HepG2 (cell line): ENCODE results near the gene SLC16A9. TPM values are rescaled to one million over a fixed set of nuclear protein-coding genes. Genes with fewer than 3 reads are reported as not detected.

Experiments used
- CBFB ChIP-seq: sonication (generic); formaldehyde crosslinking; IDR thresholded peaks from 2 replicates; pipeline ENCODE4 v1.4.0; 2020; ENCODE audit warnings: missing genetic modification reagents
- DDIT3 ChIP-seq: sonication (generic); formaldehyde crosslinking; IDR thresholded peaks from 2 replicates; pipeline ENCODE4 v1.4.0; 2020; ENCODE audit warnings: mild to moderate bottlenecking, missing genetic modification reagents
- FIP1L1 ChIP-seq: fragments of 200-400 bp; formaldehyde crosslinking; IDR thresholded peaks from 2 replicates; pipeline ENCODE4 v1.6.1; 2018; ENCODE audit warnings: low read depth, mild to moderate bottlenecking, low read length, moderate library complexity, borderline replicate concordance; ENCODE audit not compliant: insufficient read depth
- HOXA7 ChIP-seq: sonication (generic); formaldehyde crosslinking; IDR thresholded peaks from 2 replicates; pipeline ENCODE4 v1.8.1; 2022; ENCODE audit warnings: mild to moderate bottlenecking, missing genetic modification reagents, moderate library complexity
- NR2F6 ChIP-seq, 2 experiments: IDR thresholded peaks; 2 replicates each; pipeline ENCODE4 v1.6.1; 2016; ENCODE audit warnings: antibody characterized with exemption in 1 of 2, mild to moderate bottlenecking in 1 of 2
- PITX1 ChIP-seq: sonication (generic); formaldehyde crosslinking; IDR thresholded peaks from 2 replicates; pipeline ENCODE4 v1.5.1; 2020; ENCODE audit warnings: mild to moderate bottlenecking, missing genetic modification reagents
- RAD21 ChIP-seq: fragments of 450-650 bp; formaldehyde crosslinking; IDR thresholded peaks from 2 replicates; pipeline ENCODE4 v1.5.0; 2020; ENCODE audit warnings: mild to moderate bottlenecking
- RELA ChIP-seq: sonication (generic); formaldehyde crosslinking; IDR thresholded peaks from 2 replicates; pipeline ENCODE4 v1.4.0; 2020; ENCODE audit warnings: missing genetic modification reagents
- ZNF496 ChIP-seq: sonication (generic); formaldehyde crosslinking; IDR thresholded peaks from 2 replicates; pipeline ENCODE4 v1.8.1; 2023; ENCODE audit warnings: mild to moderate bottlenecking, moderate library complexity, missing genetic modification reagents; ENCODE audit not compliant: insufficient replicate concordance
- ZNF577 ChIP-seq: sonication (generic); formaldehyde crosslinking; IDR thresholded peaks from 2 replicates; pipeline ENCODE4 v1.4.0; 2020; ENCODE audit warnings: mild to moderate bottlenecking, low read depth, missing genetic modification reagents, borderline replicate concordance
- ZNF615 ChIP-seq: sonication (generic); formaldehyde crosslinking; IDR thresholded peaks from 2 replicates; pipeline ENCODE4 v1.5.0; 2020; ENCODE audit warnings: mild to moderate bottlenecking, missing genetic modification reagents, borderline replicate concordance
- polyA plus RNA-seq, 8 experiments: library from polyadenylated mRNA; depleted of rRNA in 3 of 8; stranded (reverse) in 7 of 8; unstranded in 1 of 8; fragments of >200 nt; fragmentation: Illumina TruSeq in 4 of 8; extraction: Trizol in 4 of 8; gene quantifications; 2 replicates each; pipeline versions ENCODE4 v1.2.1 to v1.2.3, GENCODE V29; 2011 to 2016; ENCODE audit warnings: low read depth in 4 of 8, missing spikeins in 1 of 8, mixed read lengths in 1 of 8; ENCODE audit not compliant: insufficient read depth in 1 of 8
- total RNA-seq, 5 experiments: library from RNA; depleted of rRNA; stranded (reverse); fragments of >200 nt; fragmentation: Illumina TruSeq; extraction: Trizol; gene quantifications; 2 replicates each; pipeline ENCODE4 v1.2.3, GENCODE V29; 2016; ENCODE audit warnings: low read depth in 1 of 5
- TF ChIP-seq, protein P1 (sequence below): sonication (generic); formaldehyde crosslinking; IDR thresholded peaks from 2 replicates; pipeline ENCODE4 v1.5.0; 2020; ENCODE audit warnings: missing genetic modification reagents

Gene SLC16A9
- total and polyA plus RNA-seq, 2 of the 13 experiments (the other 11 are each of a cell fraction or from before 2014, with no cell fraction given): 0.01 to 0.09 TPM

DNA sequence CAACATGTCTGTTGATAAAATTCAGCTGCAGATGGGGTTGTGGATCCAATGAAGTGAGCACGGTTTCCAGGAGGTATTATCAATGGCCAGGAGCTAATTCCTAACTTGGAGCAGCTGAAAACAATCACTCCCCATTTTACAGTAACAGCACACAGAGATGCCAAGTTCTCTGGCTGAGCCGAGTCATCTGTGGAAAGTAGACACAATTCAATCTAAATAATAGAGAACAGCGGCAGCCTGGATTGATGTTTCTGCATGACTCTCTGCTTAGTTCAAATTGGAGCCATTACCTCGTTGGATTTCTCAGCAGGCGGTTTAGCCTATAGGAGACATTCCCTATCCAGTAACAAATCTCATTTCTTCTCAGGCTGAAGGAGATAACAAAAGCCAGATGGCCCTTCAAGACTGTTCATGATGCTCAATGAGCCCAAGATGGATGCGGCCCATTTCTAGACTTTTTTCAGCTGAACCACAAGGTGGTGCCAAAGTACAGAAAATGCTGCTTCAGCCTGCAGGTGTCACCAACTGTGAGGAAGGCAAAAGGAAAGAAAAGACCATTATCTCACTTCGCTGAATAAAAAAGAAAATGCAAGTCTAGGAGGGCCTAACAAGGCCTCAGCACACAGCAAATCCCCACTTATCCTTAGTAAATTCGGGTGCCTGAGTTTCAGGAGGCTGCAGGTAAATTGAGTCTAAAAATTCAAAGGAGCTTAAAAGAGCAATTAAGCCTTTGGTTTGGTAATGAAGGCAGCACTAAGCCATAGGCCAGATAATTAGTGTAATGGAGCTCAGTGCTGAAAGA, 83.7 kb downstream of the SLC16A9 start (continued):
- TF ChIP-seq, protein P1, sequence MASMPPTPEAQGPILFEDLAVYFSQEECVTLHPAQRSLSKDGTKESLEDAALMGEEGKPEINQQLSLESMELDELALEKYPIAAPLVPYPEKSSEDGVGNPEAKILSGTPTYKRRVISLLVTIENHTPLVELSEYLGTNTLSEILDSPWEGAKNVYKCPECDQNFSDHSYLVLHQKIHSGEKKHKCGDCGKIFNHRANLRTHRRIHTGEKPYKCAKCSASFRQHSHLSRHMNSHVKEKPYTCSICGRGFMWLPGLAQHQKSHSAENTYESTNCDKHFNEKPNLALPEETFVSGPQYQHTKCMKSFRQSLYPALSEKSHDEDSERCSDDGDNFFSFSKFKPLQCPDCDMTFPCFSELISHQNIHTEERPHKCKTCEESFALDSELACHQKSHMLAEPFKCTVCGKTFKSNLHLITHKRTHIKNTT: no peak
- TF ChIP-seq RELA (CRISPR knock-in tag) (no peak), ZNF577 (CRISPR knock-in tag) (no peak), NR2F6 (IDR thresholded peaks at IDR 0.05) (no peak), NR2F6 (CRISPR knock-in tag; IDR thresholded peaks at IDR 0.05) (no peak), ZNF615 (CRISPR knock-in tag) (no peak), FIP1L1 (no peak), PITX1 (no peak), RAD21 (CRISPR knock-in tag) (peak; percentile 85), CBFB (no peak), HOXA7 (CRISPR knock-in tag) (no peak), DDIT3 (no peak), ZNF496 (CRISPR knock-in tag) (no peak)
